SU-DHL-6 (cell line): ENCODE measurements around the gene MYH11.

ENCODE experiments used
- EZH2phosphoT487 ChIP-seq: fragments of 200-600 bp; sonication (generic), shearing (Covaris generic); conservative IDR thresholded peaks from 2 replicates; pipeline ENCODE4 v1.6.1; 2018; ENCODE audit warnings: mild to moderate bottlenecking, antibody characterized with exemption, low read length, moderate library complexity, mixed read lengths
- TF ChIP-seq, protein P1 (sequence below): fragments of 200-600 bp; sonication (generic); IDR thresholded peaks from one replicate; pipeline ENCODE4 v1.5.1; 2017; ENCODE audit warnings: antibody characterized with exemption, mild to moderate bottlenecking, low read length, moderate library complexity; ENCODE audit not compliant: insufficient read depth, poor library complexity, severe bottlenecking

GRCh38 chr16:15689290-15689689, 167.5 kb downstream of the MYH11 start:
- TF ChIP-seq, protein P1, sequence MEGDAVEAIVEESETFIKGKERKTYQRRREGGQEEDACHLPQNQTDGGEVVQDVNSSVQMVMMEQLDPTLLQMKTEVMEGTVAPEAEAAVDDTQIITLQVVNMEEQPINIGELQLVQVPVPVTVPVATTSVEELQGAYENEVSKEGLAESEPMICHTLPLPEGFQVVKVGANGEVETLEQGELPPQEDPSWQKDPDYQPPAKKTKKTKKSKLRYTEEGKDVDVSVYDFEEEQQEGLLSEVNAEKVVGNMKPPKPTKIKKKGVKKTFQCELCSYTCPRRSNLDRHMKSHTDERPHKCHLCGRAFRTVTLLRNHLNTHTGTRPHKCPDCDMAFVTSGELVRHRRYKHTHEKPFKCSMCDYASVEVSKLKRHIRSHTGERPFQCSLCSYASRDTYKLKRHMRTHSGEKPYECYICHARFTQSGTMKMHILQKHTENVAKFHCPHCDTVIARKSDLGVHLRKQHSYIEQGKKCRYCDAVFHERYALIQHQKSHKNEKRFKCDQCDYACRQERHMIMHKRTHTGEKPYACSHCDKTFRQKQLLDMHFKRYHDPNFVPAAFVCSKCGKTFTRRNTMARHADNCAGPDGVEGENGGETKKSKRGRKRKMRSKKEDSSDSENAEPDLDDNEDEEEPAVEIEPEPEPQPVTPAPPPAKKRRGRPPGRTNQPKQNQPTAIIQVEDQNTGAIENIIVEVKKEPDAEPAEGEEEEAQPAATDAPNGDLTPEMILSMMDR: no peak
- TF ChIP-seq EZH2phosphoT487: no peak
